Body of pancreas (tissue), 4 donors: ENCODE data around the gene ASIC2.

Source experiments
- CTCF ChIP-seq, 7 experiments: fragments of 450-650 bp in 4 of 7; fragments of 200-600 bp in 3 of 7; sonication (generic) in 3 of 7; IDR thresholded peaks; one replicate each; pipeline ENCODE4 v1.5.1; 2016 to 2019; ENCODE audit warnings: antibody characterized with exemption in 7 of 7
- POLR2A ChIP-seq, 3 donors: fragments of 450-650 bp; IDR thresholded peaks; one replicate each; pipeline ENCODE4 v1.6.1; 2016; ENCODE audit warnings: antibody characterized with exemption in 3 of 3, mild to moderate bottlenecking in 2 of 3

DNA sequence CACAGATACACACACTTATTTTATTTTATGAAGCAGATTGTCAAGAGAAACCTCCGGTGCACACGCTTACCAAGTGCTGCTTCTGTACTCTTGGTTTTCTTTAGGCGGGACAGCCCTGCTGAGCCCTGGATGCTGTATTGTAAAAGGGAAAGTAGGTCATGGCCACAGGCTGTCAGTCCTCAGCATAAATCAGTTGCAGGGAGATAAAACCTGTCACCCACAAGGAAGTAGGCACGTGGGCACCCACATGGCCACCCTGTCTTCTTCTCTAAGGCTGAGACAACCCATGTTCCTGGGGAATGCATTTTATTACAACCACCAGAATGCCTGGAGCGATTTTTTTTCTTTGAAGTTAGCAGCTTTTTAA lies 59.3 kb downstream of the ASIC2 start:
- TF ChIP-seq CTCF (IDR thresholded peaks at IDR 0.05) (no peak), POLR2A (IDR thresholded peaks at IDR 0.05) (no peak)
